Measurements from ENCODE around the gene LSR.

LSR gene, protein sequence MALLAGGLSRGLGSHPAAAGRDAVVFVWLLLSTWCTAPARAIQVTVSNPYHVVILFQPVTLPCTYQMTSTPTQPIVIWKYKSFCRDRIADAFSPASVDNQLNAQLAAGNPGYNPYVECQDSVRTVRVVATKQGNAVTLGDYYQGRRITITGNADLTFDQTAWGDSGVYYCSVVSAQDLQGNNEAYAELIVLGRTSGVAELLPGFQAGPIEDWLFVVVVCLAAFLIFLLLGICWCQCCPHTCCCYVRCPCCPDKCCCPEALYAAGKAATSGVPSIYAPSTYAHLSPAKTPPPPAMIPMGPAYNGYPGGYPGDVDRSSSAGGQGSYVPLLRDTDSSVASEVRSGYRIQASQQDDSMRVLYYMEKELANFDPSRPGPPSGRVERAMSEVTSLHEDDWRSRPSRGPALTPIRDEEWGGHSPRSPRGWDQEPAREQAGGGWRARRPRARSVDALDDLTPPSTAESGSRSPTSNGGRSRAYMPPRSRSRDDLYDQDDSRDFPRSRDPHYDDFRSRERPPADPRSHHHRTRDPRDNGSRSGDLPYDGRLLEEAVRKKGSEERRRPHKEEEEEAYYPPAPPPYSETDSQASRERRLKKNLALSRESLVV

DNA sequence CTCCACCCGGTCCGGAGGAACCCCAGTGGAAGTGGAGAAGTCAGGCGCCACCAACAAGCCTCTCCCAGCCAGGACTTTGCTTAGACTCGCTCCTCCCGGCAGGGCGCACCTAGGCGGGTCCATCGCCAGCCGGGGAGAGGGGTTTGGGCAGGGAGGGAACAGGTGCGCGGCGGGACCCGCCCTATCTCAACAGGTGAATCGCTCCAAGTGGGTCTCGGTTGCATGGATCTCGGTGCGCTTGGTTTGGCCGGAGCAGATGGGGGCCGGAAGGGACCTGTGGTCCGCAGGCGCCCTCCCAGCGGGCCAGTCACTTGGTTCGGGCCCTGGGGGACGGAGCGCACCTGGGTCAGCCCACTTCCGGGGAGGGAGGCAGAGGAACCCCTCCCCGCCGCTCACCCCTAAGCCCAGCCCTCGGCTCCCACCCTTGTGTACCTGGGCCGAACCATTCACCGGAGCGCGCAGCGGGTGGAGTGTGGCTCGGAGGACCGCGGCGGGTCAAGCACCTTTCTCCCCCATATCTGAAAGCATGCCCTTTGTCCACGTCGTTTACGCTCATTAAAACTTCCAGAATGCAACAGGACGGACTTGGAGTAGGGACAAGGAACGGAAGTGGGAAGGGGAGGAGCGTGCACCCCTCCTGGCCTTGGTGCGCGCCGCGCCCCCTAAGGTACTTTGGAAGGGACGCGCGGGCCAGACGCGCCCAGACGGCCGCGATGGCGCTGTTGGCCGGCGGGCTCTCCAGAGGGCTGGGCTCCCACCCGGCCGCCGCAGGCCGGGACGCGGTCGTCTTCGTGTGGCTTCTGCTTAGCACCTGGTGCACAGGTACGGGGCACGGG, at the start of gene LSR:
Gene LSR, plus strand, starts transcription at position 693 of the 836 bp plus-strand sequence. Its CDS starts 21 bp downstream, at position 714.
- peak; percentile 18 for DNase-seq (ENCODE audit: low spot score)

DNA sequence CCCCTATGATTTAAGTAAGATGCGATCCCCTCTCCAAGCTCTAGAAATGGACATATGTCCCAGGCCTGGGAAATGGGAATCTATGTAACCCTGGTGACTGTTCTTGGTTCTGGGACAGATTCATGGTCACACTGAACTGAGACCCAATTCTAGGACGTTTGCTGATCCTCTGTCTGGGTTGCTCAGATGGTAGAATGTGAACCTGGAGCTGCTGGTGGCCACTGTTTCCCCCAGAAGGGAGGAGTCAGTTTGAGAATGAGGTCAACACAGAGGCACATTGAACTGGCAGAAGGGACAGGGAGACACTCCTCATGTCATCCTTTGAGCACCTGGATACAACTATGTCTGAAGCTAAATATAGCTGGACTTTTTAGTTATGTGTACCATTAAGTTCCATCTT, 49.3 kb upstream of the LSR start:
- no peak for DNase-seq (ENCODE audit: low spot score)

DNA sequence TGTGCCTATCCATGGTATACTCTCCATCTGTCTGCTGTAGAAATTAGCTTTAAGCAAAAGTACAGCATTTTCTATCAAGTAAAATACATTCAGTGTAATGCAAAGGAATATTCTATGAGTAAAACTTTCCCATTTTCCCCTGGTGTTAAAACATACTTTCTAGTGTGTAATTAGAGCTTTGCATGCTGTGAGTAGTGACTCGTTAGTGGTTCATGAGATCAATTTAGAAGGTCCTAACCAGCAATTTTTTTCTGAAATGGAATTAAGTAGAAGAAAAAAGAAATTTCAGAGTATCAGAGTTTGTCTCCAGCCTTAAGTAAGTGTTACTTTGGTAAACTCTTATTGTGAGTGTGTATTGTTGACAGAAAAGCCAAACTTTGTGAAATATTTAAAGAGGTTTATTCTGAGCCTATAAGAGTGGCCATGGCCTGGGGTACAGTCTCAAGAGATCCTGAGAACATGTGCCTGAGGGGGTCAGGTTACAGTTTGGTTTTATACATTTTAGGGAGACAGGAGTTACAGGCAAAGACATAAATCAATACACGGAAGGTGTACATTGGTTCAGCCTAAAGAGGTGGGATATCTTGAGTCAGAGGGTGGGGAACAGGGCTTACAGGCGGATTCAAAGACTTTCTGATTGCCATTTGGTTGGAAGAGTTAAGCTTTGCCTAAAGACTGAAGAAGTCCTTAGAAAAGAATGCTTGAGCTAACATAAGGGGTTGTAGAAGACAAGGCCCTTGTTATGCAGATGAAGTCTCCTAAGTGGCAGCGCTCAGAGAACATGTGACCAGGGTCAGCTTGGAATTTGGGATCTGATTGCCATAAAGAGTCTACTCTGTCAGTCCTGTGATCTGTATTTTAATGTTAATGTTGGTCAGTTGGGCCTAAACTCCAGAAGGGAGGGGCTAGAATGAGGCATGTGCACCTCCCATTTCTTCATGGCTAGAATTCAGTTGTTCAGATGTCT, 45.8 kb upstream of the LSR start:
- no peak for DNase-seq (ENCODE audit: low spot score)

DNA sequence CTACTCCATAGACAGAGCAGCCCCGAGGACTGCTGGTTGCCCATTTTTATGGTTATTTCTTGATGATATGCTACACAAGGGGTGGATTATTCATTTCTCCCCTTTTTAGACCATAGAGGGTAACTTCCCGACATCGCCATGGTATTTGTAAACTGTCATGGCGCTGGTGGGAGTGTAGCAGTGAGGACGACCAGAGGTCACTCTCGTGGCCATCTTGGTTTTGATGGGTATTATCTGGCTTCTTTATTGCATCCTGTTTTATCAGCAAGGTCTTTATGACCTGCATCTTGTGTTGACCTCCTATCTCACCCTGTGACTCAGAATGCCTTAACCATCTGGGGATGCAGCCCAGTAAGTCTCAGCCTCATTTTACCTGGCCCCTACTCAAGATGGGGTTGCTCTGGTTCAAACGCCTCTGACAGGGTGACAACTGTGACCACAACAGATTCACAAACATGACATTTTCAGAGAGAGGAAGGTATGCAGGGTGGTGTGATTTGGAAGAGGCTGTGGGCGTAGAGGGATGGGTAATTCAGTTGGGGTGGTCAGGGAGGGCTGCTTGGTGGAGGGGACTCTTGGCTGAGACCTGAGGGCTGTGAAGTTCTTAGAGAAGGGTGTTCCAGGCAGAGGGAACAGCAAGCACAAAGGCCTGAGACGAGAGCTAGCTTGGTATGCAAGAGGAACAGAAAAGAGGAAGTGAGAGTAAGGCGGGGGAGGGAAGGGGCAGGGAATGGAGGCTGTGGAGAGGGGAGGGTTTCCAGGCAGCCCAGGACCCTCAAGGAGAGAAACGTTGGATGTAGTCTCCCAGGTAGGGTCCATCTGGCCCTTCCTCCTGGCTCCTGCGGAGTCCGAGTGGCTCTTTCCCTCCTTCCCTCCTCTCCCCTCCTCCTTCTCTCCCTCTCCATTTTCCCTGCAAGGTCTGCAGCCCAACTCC, 43.7 kb upstream of the LSR start:
- no peak for DNase-seq (ENCODE audit: low spot score)

DNA sequence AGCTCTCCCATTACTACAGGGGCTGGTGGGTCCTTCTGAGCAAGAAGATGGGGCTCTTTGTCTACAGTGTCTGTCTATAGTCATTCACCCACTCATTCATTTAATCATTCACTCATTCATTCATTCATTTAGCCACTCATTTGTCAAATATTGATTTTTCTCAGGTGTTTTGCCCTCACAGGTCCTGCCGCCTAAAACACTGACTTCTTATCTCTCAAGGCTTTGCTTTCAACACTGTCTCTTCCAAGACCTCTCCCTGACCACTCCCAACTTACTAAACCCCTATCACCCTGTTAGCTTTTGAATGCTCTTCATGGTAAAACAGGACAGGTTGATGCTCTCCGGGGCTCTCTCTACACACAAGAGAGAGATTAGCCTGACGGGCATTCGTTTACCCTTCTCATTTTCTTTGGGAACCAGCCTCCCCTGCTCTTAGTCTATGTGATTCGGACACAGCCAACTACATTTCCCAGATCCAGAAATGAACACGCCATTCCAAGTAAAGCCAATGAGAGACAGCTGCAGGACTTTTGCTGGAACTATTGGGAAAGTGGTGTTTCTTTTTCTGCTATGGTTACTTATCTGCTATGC, 43.0 kb upstream of the LSR start:
- DNase-seq (ENCODE audit: low spot score), result no peak

DNA sequence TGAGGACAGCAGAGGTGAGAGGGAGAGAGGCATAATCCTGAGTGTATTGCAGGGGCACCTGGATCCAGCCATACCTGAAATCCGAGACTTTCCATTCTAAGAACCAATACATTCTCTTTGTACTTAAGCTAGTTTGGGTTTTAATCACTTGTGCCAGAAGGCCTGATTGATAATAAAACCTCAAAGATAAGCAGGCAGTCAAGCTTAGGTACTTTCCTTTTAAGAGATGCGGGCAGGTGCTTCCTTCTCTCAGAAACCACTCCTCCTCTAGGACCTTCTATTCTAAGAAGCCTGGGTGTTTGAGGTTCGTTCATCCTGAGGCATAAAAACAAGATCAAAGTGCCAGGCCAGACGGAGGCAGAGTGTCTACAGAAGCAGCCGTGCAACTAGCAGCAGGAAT, 42.4 kb upstream of the LSR start:
- no peak for DNase-seq (ENCODE audit: low spot score)

DNA sequence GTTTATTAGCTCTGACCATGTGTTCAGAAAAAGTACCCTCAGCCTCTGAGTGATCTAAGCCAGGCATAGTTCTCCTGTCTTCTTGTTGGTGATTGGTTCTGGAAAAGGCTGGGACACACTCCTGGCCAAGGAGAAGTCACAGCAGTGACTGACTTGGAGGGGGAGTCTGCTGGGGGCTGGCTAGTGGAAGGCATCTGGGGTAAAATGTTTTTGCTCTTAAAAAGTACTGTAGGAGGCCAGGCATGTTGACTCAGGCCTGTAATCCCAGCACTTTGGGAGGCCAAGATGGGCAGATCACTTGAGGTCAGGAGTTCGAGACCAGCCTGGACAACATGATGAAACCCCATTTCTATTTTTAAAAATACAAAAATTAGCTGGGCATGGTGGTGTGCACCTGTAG, 41.9 kb upstream of the LSR start:
- DNase-seq (ENCODE audit: low spot score), result no peak

DNA sequence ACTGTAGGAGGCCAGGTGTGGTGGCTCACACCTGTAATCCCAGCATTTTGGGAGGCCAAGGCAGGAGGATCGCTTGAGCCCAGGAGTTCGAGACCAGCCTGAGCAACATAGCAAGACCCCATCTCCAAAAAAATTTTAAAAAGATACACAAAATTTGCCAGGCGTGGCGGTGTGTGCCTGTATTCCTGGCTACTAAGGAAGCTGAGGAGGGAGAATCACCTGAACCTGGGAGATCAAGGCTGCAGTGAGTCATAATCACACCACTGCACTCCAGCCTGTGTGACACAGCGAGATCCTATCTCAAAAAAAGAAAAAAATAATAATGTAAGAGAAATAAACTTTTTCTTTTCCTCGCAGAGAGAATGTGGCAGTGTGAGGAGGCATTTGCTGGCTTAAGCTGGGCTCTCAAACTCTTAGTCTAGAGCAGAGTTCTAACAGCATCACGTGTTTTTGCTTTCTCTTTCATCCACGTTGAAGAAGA, 41.4 kb upstream of the LSR start:
- peak; percentile 4 for DNase-seq (ENCODE audit: low spot score)

DNA sequence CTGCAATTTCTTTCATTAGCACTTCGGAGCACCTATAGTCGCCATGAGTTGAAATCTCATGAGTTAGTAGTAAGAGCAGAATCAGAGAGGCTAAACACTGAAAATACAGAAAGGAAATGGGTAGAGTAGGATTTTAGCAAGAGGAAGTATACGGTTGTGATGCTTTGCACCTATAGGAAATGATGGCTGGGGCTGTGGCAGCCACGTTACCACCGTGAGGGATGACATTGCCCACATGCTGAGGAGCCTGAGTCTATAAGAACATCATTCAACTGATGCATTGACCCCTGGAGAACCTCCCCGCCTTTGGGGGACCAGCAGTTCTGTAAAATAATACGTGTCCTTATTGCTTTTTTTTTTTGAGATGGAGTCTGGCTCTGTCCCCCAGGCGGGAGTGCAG, 40.7 kb upstream of the LSR start:
- no peak for DNase-seq (ENCODE audit: low spot score)

DNA sequence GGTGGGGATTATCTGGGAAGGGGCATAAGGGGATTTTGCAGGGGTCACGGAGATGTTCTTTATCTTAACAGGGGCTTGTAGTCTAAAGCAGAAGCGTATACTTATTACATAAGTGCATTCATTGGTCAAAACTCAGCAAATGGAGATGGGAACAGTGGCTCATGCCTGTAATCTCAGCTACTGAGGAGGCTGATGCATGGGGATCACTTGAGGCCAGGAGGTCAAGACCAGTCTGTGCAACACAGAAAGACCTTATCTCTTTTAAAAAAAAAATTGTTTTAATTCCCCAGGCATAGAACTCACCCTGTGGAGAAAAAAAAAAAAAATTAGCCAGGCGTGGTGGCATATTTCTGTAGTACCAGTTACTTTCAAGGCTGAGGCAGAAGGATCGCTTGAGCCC, 39.2 kb upstream of the LSR start:
- DNase-seq (ENCODE audit: low spot score), result no peak

DNA sequence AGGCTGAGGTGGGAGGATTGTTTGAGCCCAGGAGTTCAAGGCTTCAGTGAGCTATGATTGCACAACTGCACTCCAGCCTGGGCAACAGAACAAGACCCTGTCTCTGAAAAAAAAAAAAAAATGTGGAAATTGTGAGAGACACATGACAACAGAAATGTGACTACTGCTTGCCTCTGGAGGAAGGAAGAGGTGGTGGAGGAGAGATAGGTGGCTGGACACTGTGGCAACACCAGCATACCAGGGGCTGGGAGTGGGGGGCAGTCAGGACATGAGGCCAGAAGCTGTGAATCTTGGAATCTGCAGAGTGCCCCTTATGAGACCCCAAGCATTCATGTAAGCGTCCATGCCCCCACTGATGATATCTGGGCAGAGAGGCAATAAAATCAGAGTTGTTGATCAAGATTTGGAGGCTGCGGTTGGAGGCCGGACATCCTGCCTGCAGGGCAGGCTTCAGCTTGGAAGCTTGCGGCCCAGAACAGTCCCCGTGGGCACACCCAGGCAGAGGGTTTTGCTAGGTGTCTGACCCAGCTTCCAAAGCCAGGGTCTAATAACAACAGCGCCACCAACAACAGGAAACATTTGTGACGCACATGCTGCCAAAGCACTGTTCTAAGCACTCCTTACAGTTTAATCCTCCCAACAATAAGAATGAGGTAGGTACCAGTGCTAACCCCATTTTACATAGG, 37.1 kb upstream of the LSR start:
- DNase-seq (ENCODE audit: low spot score), result no peak

DNA sequence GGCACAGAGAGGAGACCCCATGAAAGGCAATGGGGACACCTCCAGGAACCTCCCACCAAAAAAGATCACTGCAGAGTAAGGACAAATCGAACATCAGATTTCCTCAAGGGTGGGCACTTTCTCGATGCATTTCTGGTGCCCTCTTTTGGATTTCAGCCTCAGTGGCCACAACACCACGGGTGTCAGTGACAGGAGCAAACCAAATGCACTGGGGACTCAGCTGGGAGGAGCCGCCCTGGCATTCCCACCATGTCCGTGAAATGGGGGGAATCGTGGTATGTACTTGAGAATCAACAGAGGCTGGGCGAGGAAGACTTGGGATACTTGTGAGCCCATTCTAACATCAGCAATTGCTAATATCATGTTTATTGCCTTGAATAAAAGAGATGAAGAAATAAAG, 36.6 kb upstream of the LSR start:
- no peak for DNase-seq (ENCODE audit: low spot score)

DNA sequence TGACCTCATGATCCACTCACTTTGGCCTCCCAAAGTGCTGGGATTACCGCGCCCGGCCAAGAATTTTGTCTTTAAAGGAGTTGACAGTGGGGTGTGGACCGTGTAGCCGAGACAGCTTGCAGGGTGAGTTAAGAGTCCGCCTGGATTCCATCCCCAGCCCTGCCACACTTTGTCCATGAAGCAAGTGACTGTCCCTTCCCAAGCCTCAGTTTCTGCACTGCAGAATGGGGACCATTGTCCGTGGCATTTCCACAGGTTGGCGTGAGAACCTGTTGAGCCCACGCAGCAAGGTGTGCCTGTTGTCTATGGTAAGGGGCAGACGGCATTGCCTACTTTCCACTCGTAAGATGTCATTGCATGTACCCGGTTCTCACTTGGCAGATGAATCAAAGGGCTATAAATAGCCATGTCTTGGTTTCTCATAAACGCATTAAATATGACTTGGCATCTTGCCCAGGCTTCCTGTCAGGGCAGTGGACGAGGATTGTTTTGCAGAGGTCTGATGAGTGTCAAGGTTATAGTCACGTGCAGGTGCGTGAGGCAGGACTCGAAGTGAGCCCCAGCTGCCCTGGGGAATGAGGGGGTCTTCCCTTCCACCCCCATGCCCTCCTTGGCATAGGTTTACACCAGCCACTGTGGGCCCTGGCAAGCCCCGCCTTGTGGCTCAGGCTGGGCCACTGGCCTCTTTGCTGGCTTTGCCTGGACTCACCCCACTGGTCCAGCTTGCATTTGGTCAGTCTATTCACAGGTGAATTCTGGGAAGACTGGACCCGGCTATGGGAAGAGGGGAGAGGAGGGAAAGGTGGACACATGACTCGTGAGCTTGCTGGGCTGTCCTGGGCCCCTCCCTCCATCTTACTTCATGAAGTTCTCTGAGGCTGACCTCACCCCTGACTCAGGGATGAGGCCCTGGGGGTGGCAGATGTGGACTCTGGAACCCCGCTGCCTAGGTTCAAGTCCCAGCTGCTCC, 34.9 kb upstream of the LSR start:
- DNase-seq (ENCODE audit: low spot score), result no peak

DNA sequence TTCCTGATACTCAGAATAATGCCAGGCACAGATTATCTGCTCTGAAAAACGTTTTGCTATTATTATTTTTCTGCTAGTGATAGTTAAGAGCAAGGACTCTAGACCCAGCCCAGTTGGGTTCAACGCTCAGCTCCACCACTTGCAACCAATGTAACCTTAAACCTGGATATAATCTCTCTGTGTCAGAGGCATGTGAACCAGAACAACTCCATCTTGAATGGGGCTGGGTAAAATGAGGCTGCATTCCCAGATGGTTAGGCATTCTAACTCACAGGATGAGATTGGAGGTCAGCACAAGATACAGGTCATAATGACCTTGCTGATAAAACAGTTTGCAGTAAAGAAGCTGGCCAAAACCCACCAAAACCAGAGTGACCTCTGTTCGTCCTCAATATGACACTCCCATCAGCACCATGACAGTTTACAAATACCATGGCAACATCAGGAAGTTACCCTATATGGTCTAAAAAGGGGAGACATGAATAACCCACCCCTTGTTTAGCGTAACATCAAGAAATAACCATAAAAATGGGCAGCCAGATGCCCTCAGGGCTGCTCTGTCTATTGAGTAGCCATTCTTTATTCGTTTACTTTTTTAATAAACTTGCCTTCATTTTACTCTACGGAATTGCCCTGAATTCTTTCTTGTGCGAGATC, 33.9 kb upstream of the LSR start:
- DNase-seq (ENCODE audit: low spot score), result no peak

DNA sequence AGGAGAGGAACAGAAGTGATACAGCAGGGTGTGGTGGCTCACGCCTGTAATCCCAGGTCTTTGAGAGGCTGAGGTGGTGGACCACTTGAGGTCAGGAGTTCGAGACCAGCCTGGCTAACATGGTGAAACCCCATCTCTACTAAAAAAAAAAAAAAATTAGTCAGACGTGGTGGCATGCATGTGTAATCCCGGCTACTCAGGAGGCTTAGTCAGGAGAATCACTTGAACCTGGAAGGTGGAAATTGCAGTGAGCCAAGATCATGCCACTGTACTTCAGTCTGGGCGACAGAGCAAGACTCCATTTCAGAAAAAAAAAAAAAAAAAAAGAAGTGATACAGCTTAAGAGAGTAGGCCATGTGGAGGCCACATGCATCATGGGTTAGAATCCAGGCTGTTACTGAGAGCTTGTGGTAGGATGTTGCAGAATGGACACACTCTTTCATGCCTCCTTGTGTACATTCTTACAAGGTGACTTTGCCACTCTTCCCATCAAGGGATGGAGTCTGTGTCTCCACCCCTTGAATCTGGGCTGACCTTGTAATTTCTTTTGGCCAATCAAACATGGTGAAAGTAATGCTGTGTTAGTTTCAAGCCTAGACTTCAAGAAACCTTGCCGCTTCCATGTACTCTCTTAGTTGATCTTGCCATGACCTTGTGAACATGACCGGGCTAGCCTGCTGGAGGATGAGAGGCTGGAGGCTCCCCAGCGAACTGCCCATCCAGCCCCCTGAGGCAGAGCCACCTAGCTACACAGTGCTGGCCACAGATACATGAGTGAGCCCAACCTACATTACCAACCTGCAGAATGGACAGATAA, 32.6 kb upstream of the LSR start:
- peak; percentile 33 for DNase-seq (ENCODE audit: low spot score)

DNA sequence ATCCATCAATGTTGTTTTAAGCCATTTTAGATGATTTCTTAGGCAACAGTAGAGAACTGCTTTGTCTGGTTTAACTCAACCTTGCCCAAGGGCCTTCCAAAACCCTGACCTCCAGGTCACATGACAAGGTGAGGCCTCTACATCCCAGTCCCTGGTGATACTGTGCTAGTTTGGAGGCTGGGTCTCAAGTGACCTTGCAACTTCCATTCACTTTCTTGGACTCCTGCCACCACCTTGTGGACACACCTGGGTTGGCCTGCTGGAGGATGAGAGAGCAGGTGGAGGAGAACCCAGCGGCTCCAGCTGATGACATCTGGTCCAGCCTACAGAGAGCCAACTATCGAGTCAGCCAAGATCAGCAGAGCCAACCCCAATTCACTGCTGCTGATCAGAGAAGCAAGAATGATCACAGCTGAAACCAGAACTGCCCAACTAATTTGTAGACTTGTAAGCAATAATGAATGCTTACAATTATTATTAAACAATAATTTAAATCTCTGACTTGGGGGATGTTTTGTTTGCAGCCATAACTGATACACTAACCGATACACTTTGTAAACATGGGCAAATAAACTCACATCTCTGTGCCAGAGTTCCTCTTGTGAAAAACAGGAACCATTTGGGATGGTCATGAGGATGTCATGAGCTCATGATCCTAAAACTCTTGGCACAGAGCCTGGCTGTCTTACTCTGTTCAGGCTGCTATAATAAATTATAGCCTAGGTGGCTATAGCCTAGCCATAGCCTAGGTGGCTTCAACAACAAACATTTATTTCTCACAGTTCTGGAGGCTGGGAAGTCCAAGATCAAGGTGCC, 31.8 kb upstream of the LSR start:
- no peak for DNase-seq (ENCODE audit: low spot score)

Measured in AG20443 (cell line).